ENCODE results near the gene RASGRF1.
"Not testable (repeated sequence)": the region's sequence is repeated elsewhere in the genome, so short reads cannot be mapped to it uniquely, and the experiment has no call there.

Gene RASGRF1

DNA sequence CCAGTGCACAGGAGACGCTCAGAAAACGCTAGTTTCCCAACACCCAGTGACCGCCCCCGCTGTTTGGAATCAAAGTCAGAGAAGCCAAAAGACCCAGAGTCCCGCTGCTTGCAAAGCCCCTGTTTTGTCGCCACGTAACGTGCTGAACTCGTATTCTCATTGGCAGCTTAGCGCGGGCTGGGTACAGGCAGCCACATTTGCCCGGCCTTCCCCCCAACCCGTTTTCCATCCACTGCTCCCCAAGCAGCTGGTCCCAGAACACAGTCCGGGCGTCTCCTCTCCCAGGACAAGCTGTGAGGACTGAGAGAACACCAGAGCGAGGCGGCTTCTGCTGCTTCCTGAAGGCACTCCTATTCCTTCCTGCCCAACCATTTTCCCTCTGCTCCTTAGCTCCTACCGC is 54.8 kb downstream of the RASGRF1 start:
- no peak for DNase-seq

DNA sequence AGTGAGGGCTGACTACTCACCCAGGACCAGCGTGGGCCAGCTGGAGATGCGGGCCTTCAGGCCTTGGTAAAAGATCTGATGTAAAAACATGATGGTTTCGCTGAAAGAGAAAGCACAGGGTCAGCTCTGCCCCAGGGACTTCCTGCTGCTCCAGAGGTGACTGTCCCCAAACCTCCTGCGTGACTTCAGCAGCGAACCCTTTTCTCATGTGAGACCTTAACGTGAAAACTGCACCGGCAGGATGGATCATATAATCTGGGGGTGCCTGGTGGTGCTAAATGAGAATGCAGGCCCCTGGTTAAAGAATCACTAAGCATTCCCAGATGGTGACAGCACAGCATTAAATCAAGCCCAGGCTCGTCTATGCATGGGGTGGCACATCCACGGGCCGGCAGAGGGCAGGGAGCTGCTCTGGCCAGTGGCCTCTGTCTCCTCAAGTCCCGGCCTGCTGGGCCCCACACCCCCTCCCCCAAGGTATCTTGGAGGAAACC is 55.4 kb downstream of the RASGRF1 start:
- DNase-seq = no peak

DNA sequence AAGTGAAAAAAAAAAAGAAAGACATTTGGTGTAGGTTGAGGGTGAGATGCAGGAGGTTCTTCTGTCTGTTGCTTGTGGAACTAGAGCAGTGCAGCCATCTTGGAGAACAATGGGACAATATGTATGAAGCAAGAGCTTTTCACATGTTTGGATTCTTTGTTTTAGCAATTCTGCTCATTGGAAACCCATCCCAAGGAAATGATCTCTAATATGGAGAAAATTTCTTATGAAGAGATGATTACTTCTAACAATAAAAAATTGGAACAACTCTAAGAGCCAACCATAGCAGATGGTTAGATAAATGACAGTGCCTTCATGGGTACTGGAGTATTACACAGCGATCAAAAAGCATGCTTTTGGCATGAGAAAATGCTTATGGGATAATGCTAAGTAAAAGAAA is 56.3 kb downstream of the RASGRF1 start:
- no peak for DNase-seq

DNA sequence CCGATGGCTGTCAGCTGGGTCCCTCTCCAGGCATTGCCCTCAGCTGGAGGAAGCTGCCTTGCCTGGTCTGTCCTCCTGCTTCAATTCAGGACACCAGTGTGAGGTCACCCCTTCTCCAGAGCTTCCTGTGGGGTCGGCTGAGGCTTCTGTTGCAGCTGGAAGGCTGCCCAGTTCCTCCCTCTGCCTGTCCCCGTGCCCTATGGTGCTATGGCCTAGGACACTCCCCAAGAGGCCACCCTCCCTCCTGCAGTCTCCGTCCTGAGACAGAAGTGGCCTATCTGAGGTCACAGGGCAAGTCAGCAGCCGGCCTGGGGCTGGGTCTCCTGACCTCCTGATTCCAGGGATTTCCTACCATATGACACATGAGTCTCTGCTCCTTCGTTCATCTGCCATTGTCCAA is 57.9 kb downstream of the RASGRF1 start:
- DNase-seq = no peak

DNA sequence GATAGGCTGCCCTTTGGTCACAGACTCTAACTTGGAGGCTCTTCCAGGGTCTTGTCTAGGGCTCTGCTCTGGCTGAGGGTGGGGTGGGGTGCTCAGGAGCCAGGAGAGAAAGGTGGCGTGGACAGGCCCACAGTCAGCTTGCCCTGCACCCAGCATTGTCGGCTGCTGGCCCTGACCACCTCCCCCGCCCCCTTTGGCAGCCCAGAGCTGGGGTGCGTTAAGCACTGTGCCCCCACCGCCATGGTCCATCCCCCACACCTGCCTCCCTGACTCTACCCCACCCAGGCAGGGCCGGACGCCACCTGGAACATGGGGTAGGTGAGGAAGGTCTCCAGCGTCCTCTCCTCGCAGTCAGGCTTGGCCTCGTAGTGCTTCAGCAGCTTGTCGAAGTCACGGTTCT is 58.8 kb downstream of the RASGRF1 start:
- DNase-seq = no peak

DNA sequence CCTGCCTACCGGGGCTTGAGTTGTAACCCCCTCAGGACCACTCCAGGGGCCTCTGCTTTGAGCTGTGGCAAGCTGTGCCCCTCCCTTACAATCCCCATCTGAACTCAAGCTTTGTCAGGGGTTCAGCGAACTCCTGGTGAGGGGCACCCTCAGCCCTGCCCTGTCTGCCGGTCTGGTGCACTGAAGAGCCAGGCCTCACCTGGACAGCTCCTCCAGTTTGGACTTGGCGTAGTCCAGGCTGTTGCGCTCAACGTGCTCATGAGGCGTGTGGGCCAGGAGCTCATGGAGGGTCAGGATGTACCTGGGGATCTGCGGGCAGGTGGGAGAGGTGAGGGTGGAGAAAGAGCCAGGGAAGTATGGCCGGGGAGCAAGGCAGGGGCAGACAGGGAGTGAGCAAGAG is 59.4 kb downstream of the RASGRF1 start:
- no peak for DNase-seq

DNA sequence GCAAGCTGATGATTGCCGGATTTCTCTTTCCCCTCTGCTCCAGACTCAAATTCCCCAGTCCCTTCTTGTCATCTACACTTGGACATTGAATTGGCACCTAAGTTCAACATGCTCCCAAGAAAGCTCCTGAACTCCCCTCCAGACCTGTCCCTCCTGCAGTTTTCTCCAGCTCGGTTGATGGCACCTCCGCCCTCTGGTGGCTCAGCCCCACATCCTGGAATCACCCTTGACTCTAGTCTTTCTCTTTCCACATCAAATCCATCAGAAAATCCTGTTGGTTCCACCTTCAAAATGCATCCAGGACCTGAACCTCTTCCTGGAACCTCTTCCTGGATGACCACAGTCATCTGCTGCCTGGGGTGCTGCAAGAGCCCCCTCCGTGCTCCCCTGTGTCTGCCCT is 60.1 kb downstream of the RASGRF1 start:
- no peak for DNase-seq

DNA sequence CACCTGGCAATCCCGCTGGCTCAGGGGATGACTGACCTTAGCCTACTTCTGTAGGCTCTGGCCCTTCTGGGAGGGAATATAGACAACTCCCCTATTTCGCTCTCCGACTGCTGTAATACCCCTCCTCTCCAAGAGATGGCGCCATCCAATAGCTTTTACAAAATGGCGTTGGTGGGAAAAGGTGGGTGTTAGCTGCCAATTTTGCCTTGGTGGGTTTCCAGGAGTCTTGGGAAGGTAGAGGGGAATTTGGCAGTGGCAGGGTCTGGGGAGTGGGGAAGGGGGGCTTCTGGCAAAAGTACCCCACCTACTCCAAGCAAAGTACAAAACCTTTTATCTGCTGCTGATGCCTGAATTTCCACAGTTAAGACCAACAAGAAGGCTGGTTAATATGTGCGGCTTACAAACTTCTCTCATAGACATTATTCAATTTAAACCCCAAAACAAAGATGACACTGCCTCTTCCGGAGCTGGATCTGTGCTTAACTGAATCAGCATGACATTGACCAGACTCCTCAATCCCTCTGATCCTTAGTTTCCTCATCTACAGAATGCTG is 62.1 kb downstream of the RASGRF1 start:
- DNase-seq = no peak

DNA sequence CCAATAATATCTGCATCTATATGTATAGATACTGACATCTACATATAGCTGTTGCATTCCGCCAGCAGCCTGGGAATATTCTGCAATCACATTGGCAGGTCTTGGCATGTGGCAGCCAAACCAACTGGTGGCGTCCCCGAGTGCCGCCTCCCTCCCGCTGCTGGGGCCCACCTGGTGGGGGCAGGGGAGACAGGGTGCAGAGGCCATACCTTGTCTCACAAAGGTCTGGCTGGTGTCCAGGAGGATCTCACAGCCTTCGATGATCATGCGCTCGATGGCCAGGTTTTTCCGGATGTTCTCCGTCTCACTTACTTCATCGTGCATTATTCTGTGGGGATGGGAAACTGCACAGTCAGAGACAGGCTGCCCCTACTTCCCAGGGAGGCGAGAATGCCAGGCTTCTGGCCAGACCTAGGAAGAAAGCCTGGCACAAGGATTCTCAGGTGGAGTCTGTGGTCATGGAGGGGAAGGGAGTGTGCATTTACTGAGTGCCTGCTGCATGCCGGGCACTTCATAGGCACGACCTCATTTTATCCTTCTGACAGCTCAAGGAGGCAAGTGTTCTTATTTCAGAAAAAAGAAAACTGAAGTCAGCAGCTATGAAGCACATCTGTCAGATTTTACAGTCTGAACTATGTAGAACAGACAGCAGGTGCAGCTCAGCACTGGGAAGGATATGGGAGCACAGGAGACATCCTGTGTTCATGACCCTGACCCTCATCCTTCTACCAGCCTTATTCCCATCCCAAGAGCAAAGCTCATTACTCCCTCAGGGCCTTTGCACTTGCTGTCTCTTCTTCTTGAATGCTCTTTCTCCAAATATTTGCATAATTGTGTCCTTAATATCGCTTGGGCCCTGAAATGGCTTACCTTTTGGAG is 62.8 kb downstream of the RASGRF1 start:
- DNase-seq = no peak

DNA sequence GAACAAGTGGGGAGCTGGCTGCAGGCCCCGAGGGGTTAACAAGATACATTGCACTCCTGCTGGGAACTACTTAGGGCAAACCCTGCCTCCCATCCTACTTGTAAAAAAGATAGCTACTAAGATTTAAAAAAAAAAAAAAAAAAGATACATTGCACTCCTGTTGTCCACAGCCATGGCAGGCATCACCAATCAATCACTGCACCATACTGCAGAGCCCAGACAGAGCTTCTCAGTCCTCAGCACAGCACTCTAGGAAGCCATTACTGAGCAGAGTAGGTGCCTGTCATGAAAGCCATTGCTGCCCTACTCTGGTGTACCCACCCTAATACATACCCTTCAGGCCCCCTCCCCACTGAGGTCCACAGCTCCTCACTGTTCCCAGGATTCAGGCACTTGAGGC is 64.8 kb downstream of the RASGRF1 start:
- DNase-seq = no peak

DNA sequence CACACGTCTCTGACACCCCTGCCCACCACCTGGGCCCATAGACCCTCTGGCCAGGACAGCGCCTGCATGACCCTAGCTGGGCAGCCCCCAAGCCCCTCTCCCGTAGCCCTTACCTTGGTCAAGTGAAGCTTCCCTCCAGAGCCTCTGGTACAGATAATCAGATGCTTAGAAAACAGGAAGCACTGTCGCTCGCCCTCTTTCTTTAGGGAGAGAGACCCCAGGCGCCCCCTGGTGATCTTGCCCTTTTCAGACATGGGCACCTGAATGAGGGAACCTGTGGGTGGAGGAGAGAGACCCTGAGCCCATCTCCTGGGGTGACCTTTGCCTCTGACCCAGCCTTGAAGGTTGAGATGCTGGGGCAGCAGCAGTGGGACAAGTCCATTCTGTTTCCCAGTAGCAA is 65.4 kb downstream of the RASGRF1 start:
- DNase-seq = peak; percentile 36

DNA sequence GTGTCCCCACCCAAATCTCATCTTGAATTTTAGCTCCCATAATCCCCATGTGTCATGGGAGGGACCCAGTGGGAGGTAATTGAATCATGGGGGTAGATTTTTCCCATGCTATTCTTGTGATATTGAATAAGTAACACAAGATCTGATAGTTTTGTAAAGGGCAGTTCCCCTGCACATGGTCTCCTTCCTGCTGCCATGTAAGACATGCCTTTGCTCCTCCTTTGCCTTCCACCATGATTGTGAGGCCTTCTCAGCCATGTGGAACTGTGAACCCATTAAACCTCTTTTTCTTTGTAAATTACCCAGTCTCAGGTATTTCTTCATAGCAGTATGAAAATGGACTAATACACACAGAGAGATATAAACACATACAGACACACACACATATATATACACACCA is 66.1 kb downstream of the RASGRF1 start:
- DNase-seq = not testable (repeated sequence)

DNA sequence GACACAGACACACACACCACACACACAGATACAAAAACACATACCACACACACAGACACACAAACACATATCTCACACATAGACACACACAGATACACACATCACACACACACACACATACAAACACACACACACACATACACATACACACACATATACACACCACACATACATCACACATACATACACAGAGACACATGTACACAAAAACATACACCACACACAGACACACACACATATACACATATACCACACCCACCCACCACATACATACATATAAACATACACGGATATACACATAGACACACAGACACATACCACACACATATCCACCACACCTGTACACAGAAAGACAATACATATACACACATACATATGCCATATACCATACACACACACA is 66.7 kb downstream of the RASGRF1 start:
- no peak for DNase-seq

DNA sequence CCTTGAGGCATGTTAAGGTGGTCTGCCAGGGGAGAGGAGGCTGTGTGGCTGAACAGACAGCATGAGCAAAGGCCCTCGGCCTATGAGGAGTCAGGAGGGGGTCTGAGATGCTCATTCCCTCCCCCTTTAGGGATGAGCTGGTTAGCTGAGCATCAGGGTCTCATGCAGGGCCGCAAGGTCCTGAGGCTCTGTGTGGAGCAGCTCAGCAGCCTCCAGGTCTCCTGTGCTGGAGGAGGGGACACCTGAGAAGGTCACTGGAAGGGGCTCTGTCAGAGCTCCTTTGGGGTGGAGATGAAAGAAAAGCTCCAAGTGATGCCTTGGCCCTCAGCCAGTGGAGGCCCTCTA is 67.1 kb downstream of the RASGRF1 start:
- DNase-seq = no peak

DNA sequence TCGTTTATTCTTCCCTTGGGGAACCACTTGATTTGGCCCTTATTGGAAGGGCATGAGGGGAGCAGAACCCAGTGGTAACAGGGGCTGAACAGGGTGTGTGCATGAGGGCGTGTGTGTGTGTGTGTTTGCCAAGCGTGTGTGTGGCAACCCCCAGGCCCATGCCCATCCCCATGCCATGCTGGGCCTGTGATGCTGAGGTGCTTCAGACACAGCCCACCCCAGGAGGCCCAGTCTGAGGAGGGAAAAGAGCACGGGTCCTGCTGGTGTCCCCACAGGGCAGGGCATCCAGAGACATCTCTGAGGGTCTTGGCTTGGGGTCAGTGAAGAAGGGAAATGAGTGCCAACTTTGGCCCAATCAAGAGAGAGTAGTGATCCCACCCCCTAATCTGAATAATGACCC is 71.6 kb downstream of the RASGRF1 start:
- no peak for DNase-seq

DNA sequence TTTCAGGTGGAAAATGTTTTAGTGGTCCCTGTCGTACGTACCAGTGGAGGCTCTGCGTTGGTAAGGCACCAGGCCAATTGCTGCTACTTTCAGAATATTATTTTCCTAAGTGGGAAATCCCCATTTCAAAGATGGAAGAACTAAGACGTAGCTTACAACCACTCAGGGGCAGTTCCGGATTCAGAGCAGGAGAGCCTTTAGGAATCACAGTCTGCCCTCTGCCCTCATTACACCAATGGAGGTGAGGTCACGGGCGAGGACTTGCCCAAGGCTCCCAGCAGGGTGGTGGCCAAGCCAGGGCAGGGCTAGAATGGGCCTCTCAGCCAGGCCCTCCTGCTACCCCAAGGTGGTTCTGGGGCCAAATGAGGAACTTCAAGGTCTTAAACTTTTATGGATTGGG is 72.6 kb downstream of the RASGRF1 start:
- DNase-seq = no peak

DNA sequence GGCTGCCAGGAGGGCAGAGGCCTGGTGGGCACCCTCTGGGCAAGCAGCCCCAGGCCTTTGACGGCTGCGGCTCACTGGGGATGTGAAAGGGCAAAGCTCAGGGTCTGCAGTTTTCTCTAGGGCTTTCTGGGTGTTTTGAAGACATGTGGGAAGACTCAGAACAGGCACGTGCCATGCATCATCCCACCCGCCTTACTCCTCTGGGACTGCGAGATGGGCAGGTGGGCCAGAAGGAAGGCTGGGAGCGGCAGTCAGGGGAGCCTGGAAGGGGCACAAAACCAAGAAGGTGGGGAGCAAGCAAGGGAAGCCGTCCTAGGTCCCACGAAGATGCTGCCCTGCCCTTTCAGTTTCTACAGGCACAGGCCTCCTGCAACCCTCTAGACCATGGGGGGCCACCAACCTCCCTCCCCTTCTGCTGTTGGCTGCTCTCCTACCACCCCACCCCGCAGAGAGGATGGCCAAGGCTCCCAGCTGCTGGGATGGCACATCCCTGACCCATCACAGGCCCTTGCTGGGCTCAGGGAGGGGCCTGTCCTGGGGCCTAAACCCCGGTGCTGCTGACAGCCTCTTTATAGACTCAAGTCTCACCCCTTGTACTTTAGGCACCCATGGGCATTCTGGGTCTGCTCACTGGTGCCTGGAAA is 73.9 kb downstream of the RASGRF1 start:
- DNase-seq = no peak

DNA sequence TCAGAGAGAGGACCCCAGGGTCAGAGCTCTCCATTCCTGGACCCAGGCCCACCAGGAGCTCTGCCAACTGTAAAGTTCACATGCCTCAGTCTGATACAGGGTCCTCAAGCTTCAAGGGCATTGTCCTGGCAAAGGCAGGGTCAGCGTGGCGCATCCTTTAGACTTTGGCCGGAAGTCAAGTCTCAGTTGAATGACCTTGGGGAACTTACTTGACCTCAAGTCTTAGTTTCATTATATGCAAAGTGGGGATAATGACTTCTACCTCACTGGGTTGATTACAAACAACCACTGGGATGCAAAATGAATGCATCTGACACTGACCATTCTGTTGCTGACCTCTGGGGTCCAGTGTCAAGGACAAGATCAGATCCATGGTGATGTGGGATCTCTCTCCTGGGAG is 75.2 kb downstream of the RASGRF1 start:
- no peak for DNase-seq

DNA sequence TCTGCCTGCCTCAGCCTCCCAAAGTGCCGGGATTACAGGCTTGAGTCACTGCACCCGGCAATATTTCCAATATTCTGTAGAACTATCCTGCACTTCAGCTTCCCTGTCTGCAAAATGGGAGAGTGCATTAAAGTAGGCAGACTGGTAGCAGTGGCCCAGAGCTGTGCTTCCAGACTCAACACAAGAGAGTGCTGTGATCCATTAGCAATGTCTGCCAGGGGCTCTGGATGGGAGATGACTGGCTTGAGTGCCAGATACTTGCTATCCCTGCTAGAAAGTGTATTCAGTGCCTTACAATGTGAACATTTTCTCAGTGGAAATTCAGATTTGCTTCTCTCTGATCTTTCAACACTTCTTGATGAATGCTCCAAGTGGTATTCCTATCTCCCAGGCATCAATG is 80.3 kb downstream of the RASGRF1 start:
- DNase-seq = no peak

DNA sequence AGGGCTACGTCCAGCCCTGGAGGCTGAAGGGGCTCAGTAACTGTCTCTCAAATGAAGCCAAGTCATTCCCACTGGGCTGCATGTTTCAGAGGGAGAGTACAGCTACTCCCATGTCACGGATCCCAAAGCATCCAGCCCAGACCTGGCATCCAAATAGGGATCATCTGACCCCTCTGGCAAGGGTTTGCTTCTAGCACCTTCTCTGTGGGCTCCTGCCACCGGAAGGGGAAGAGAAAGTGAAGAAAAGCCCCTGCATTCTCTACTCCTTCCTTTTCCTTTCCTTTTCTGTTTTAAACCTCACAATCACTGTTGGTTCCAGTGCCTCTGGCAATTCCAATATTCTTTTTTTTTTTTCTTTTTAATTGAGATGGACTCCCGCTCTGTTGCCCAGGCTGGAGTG is 81.2 kb downstream of the RASGRF1 start:
- DNase-seq = no peak

DNA sequence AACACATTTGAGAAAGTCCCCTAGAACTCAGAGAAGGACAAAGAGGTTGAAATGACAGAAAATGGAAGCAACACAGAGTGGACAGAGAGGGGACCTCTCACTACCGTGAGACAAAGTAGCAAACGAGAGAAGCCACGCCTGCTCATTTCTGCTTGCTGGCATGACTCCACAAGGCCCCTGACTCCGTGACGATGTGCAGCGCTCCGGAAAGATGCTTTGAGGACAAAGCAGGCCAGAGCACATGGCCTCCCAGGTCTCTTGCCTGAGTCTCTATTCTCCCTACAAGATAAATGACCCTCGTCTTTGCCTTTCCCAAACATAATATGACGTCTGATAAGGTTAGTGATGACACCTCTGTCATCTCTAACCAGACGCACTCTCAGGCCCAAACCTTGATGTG is 81.9 kb downstream of the RASGRF1 start:
- no peak for DNase-seq

DNA sequence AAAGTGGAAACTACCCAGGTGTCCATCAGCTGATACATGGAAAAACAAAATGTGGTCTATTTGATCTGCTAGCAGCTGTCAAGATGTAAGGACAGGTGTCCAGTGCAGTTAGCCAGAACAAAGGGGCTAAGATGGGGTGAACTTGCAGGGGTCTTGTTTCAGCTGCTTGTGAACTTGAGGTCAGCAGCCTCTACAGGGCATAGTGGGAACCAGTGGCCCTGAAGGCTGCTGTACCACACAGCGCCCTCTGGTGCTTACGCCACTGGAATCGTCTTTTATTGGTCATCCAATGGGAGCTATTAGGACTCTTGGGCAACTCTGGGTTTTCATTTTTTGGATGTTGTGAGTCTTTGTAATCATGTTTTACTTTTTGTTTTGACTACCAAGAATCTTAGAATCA is 83.5 kb downstream of the RASGRF1 start:
- peak; percentile 18 for DNase-seq

DNA sequence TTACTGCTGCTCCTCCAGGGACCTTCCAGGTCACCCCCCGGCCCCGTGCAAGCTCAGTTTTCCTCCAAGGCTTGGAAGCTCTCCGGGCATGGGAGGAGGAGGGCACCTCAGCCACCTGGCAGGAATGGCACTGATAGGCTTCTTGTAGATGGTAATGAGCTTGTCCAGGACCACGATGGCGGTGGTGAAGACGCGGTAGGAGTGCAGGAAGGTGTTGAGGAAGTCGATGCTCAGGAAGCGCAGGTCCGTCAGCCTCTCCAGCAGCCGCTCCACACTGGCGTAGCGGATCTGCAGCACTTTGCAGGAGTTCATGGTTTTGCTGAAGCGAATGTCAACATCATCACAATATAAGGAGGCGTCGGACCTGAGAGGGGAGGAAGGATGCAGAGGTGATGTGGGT is 84.5 kb downstream of the RASGRF1 start:
- DNase-seq = no peak

DNA sequence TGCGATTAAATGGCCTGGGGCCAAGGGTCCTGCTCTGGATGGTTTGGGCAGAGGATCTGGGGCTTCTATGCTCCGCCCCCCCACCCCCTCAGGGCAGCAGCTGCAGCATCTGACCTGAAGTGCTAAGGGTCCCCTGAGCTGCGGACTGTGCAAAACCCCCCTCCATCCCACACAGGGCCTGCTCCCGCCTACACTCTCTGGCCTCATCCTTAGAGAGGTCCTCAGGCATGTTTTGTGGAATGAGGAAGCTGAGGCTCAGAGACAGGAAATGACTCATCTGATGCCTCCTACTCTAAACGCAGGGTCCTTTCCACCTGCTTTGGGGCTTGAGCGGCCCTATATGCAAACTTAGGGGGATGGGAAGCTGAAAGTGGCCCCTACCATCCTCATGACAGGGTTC is 86.2 kb downstream of the RASGRF1 start:
- peak; percentile 85 for DNase-seq
